Kidney epithelial cell (primary cell): ENCODE data around the gene CTTNBP2. TPM values are rescaled to one million over a fixed set of nuclear protein-coding genes. Genes with fewer than 3 reads are reported as not detected.

Experiments
- DNase-seq: peaks from one replicate; pipeline ENCODE4 v3.0.0-alpha.2; 2010; ENCODE audit warnings: low read depth
- H3K27me3 ChIP-seq: 2 replicates; pipeline ENCODE4 v1.6.0; 2011; ENCODE audit warnings: low read length; ENCODE audit not compliant: control insufficient read depth, insufficient read depth
- H3K36me3 ChIP-seq: 2 replicates; pipeline ENCODE4 v1.5.1; 2011; ENCODE audit warnings: low read length; ENCODE audit not compliant: control insufficient read depth, insufficient read depth
- H3K4me3 ChIP-seq: 2 replicates; pipeline ENCODE4 v1.5.1; 2011; ENCODE audit warnings: low read depth, mild to moderate bottlenecking, control low read depth, low read length
- CTCF ChIP-seq: IDR thresholded peaks from 2 replicates; pipeline ENCODE4 v1.5.1; 2011; ENCODE audit warnings: mild to moderate bottlenecking, moderate library complexity, low read length, control low read depth, inconsistent platforms; ENCODE audit not compliant: insufficient read depth, poor library complexity, severe bottlenecking
- total RNA-seq: library from RNA; depleted of rRNA; stranded (reverse); fragments of >200 nt; gene quantifications from 2 replicates; pipeline ENCODE4 v1.2.3, GENCODE V29; 2015

The CTTNBP2 gene
- total RNA-seq, 1 donor from 2014 or later = 5.3 TPM

GRCh38 chr7:117863618-117864017 is 9.6 kb downstream of the CTTNBP2 start:
- DNase-seq = no peak
- Histone ChIP-seq H3K4me3 (no peak overlapping the region), H3K27me3 (no peaks in the 10 kb centered on the region), H3K36me3 (peaks cover 2% of the 10 kb centered on the region)
- TF ChIP-seq CTCF = no peak

DNA sequence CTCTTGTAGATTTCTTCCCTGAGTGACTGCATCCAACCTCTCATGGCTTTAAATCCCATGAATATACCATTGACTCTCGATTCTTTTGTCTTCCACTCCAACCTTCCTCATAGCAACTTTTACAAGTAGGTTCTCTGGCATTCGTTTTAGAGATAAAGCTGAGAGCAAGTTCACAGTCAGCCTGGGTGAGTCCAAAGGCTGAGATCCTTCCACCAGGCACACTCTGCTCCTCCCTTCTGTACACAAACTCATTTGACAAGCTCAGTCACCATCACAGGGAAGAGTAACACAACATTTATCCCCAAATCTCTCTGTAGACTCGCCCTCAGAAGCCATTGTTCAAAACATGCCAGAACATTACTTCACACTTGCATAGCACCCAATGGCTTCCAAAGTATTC is 10.9 kb downstream of the CTTNBP2 start:
- no peak for TF ChIP-seq CTCF

GRCh38 chr7:117859246-117859812 is 13.9 kb downstream of the CTTNBP2 start:
- H3K4me3 ChIP-seq = no peak overlapping the region
- no peak for TF ChIP-seq CTCF
- no peak for DNase-seq

More for the DNA sequence above, 10.9 kb downstream of the CTTNBP2 start:
- Histone ChIP-seq H3K36me3 (peaks cover 2% of the 10 kb centered on the region), H3K27me3 (no peaks in the 10 kb centered on the region), H3K4me3 (no peak overlapping the region)
- DNase-seq = no peak

GRCh38 chr7:117858712-117859111 is 14.5 kb downstream of the CTTNBP2 start:
- no peak for DNase-seq
- no peak for TF ChIP-seq CTCF
- Histone ChIP-seq H3K27me3 (no peaks in the 10 kb centered on the region), H3K4me3 (no peak overlapping the region), H3K36me3 (peaks cover 2% of the 10 kb centered on the region)

More at GRCh38 chr7:117859246-117859812, 13.9 kb downstream of the CTTNBP2 start:
- Histone ChIP-seq H3K27me3 (no peaks in the 10 kb centered on the region), H3K36me3 (peaks cover 2% of the 10 kb centered on the region)

GRCh38 chr7:117857718-117858117 is 15.5 kb downstream of the CTTNBP2 start:
- Histone ChIP-seq H3K36me3 (peaks cover 2% of the 10 kb centered on the region), H3K27me3 (no peaks in the 10 kb centered on the region), H3K4me3 (no peak overlapping the region)
- no peak for TF ChIP-seq CTCF
- no peak for DNase-seq

- Histone ChIP-seq H3K36me3 (no peaks in the 10 kb centered on the region), H3K27me3 (no peaks in the 10 kb centered on the region), H3K4me3 (no peak overlapping the region)
- DNase-seq = no peak
- TF ChIP-seq CTCF = no peak
Measured at GRCh38 chr7:117856196-117856595, 17.0 kb downstream of the CTTNBP2 start.
